Measurements from ENCODE around the gene RPL39.

RPL39 gene

GRCh38 chrX:119760026-119760877 lies 31.2 kb downstream of the RPL39 start:
- no peak for TF ChIP-seq CTCF (conservative IDR thresholded peaks at IDR 0.05; ENCODE audit: low read depth, low read length)
- H3K4me3 ChIP-seq (ENCODE audit: low read depth, low read length): no peak overlapping the region
- no peak for DNase-seq (ENCODE audit: low read depth)

- peak overlapping the region; percentile 48 for H3K4me3 ChIP-seq (ENCODE audit: low read depth, low read length)
- TF ChIP-seq CTCF (conservative IDR thresholded peaks at IDR 0.05; ENCODE audit: low read depth, low read length): no peak
Measured at GRCh38 chrX:119759248-119759766, 32.1 kb downstream of the RPL39 start.

GRCh38 chrX:119758731-119759247 lies 32.6 kb downstream of the RPL39 start:
- TF ChIP-seq CTCF (conservative IDR thresholded peaks at IDR 0.05; ENCODE audit: low read depth, low read length): no peak
- DNase-seq (ENCODE audit: low read depth): no peak
- H3K4me3 ChIP-seq (ENCODE audit: low read depth, low read length): peak overlapping the region; percentile 48

More at GRCh38 chrX:119759248-119759766, 32.1 kb downstream of the RPL39 start:
- DNase-seq (ENCODE audit: low read depth): no peak

- DNase-seq (ENCODE audit: low read depth): no peak
- H3K4me3 ChIP-seq (ENCODE audit: low read depth, low read length): peak within 1 kb of the TSS; percentile 48
- no peak for TF ChIP-seq CTCF (conservative IDR thresholded peaks at IDR 0.05; ENCODE audit: low read depth, low read length)
Measured at GRCh38 chrX:119757979-119758730, 33.3 kb downstream of the RPL39 start, which contains the start of gene SOWAHD. Gene SOWAHD, plus strand, starts transcription at chrX:119758588. Its CDS starts 80 bp downstream, at chrX:119758668.

- TF ChIP-seq CTCF (conservative IDR thresholded peaks at IDR 0.05; ENCODE audit: low read depth, low read length): no peak
- no peak overlapping the region for H3K4me3 ChIP-seq (ENCODE audit: low read depth, low read length)
- DNase-seq (ENCODE audit: low read depth): no peak
Measured at GRCh38 chrX:119757646-119757978, 33.8 kb downstream of the RPL39 start.

- no peak for TF ChIP-seq CTCF (conservative IDR thresholded peaks at IDR 0.05; ENCODE audit: low read depth, low read length)
- DNase-seq (ENCODE audit: low read depth): no peak
- no peak overlapping the region for H3K4me3 ChIP-seq (ENCODE audit: low read depth, low read length)
Measured at GRCh38 chrX:119756926-119757635, 34.3 kb downstream of the RPL39 start.
